Esophagus squamous epithelium (tissue), 4 donors: ENCODE data around the gene NEUROG3.

Source experiments
- CTCF ChIP-seq, 6 experiments: fragments of 450-650 bp in 4 of 6; fragments of 200-600 bp in 2 of 6; sonication (generic) in 2 of 6; IDR thresholded peaks; one replicate each; pipeline ENCODE4 v1.5.1; 2016 to 2019; ENCODE audit warnings: antibody characterized with exemption in 6 of 6, mild to moderate bottlenecking in 4 of 6, moderate library complexity in 4 of 6
- POLR2A ChIP-seq, 4 donors: fragments of 450-650 bp; IDR thresholded peaks; one replicate each; pipeline ENCODE4 v1.6.1; 2017; ENCODE audit warnings: antibody characterized with exemption in 4 of 4, mild to moderate bottlenecking in 4 of 4, moderate library complexity in 3 of 4

DNA sequence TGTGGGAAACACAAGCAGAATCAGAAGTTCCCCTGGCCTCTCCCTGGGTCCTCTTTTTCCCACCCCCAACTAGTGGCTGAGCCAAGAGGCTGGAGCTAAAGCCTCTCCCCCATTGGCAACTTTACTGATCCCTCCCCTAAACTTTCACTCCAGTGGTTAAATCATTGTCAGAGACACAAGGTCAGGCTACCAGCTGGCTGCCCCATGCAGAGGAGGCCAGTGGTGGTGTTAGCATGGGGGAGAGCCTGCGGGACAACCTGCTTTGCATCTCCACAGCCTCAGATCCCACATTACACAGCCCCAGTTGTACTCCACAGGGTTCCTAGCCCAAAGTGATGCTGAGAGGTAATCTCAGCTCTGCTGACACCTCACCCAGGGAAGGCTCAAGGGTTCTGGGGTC lies 21.0 kb downstream of the NEUROG3 start:
- TF ChIP-seq CTCF (IDR thresholded peaks at IDR 0.05) = no peak
- TF ChIP-seq POLR2A (IDR thresholded peaks at IDR 0.05) = no peak
